Bronchial epithelial cell (primary cell): ENCODE data around the gene SORCS2. TPM values are rescaled to one million over a fixed set of nuclear protein-coding genes. Genes with fewer than 3 reads are reported as not detected.

Experiments
- DNase-seq: peaks from one replicate; pipeline ENCODE4 v3.0.0-alpha.2; 2010; ENCODE audit warnings: low read depth
- FAIRE-seq: peaks from 2 replicates; lab custom pipeline; 2011; peaks lifted over from hg19 to GRCh38; lab: Jason Lieb, UNC
- H3K27me3 ChIP-seq: 2 replicates; pipeline ENCODE4 v1.5.1; 2011; ENCODE audit warnings: low read length; ENCODE audit not compliant: control insufficient read depth, insufficient read depth
- H3K36me3 ChIP-seq: 2 replicates; pipeline ENCODE4 v1.5.1; 2011; ENCODE audit warnings: low read length; ENCODE audit not compliant: control insufficient read depth, insufficient read depth
- H3K4me3 ChIP-seq: 2 replicates; pipeline ENCODE4 v1.5.1; 2011; ENCODE audit warnings: mild to moderate bottlenecking, low read depth, low read length, control low read depth
- CTCF ChIP-seq: IDR thresholded peaks from 2 replicates; pipeline ENCODE4 v1.5.1; 2011; ENCODE audit warnings: mild to moderate bottlenecking, moderate library complexity, low read length, control low read depth, inconsistent platforms; ENCODE audit not compliant: insufficient read depth, severe bottlenecking
- total RNA-seq: library from RNA; depleted of rRNA; stranded (reverse); fragments of >200 nt; gene quantifications from 2 replicates; pipeline ENCODE4 v1.2.1, GENCODE V29; 2014

Gene SORCS2
- total RNA-seq, 1 donor from 2014 or later, result under 0.01 TPM

DNA sequence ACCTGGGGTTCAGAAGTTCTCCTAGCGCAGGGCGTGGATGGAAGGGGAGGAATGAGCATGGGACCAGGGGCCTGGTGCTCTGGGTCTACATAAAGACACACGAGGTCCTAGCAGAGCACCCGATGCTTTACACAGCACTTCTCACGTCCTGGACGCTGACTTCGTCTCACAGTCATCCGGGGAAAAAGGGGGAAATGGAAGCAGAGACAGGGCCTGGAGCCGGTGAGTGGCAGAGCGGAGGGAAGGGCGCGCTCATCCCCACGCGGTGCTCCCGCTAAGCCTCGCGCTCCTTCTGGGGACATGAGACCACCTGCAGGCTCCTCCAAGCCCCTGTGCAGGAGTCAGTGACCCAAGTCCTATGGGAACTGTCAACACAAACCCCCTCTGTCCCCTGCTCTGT, 589.7 kb downstream of the SORCS2 start:
- DNase-seq (no peak), FAIRE-seq (no peak)
- Histone ChIP-seq H3K36me3 (peaks cover 27% of the 10 kb centered on the region), H3K4me3 (no peak overlapping the region), H3K27me3 (no peaks in the 10 kb centered on the region)
- no peak for TF ChIP-seq CTCF

GRCh38 chr4:7782783-7783182, 590.4 kb downstream of the SORCS2 start:
- no peak for TF ChIP-seq CTCF
- no peak for FAIRE-seq
- no peak for DNase-seq
- peaks cover 26% of the 10 kb centered on the region for H3K36me3 ChIP-seq
- H3K4me3 ChIP-seq, result no peak overlapping the region
- H3K27me3 ChIP-seq, result no peaks in the 10 kb centered on the region

- FAIRE-seq (no peak), DNase-seq (no peak)
- Histone ChIP-seq H3K36me3 (peaks cover 22% of the 10 kb centered on the region), H3K4me3 (no peak overlapping the region), H3K27me3 (no peaks in the 10 kb centered on the region)
- no peak for TF ChIP-seq CTCF
These were observed 591.2 kb downstream of the SORCS2 start for GRCh38 chr4:7783541-7783940.

DNA sequence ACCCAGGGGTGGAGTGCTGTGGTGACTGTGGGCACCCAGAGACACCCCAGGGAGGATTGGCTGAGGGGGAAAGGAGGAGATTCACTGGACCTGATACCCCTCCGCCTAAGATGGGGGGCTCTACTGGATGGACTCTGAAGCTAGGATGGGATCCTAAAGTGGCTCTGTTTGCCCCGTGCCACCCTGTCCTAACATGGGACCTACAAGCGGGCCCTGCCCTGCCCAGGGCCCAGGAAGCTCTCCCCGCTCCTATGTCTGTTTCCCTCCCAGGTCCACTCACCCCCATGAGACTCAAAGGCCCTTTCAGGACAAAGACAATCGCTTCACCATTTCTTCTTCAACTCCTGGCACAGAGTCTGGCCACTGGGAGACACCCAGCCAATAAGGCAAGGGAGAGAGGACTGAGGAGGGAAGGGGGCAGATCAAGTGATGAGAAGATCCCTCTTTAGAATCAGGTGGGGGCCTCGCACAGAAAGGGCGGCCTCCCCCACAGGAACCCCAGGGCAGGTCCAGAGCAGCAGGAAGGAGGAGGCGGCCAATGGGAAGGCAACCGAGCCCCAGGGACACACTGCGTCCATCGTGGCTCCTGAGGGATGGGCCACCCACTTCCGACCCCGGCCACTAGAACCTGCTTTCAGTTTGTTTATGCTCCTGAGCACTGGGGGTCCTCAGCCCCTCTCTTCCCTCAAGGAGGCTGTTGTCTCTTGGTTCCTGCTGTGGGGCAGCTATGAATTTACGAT, 592.0 kb downstream of the SORCS2 start:
- FAIRE-seq (no peak), DNase-seq (no peak)
- H3K36me3 ChIP-seq, result peaks cover 22% of the 10 kb centered on the region
- H3K27me3 ChIP-seq, result no peaks in the 10 kb centered on the region
- no peak for TF ChIP-seq CTCF
- H3K4me3 ChIP-seq, result no peak overlapping the region

DNA sequence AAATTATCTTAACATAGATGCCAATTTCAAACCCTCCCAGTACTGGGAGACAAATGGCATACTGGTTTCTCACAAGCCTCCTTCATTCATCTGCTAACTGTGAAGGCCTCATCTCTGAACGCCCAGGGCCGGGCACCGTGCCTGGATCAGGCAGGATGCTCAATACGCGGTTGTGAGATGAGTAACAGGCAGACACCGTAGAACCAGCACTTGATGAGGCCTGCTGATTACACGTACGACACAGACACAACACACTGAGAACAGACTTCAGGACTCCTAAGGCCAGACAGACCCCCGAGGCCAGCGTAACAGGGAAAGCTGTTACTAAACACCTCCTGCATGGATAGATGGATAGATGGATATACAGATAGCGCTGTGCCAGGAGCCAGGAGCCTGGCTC, 592.7 kb downstream of the SORCS2 start:
- Histone ChIP-seq H3K36me3 (peaks cover 21% of the 10 kb centered on the region), H3K4me3 (no peak overlapping the region), H3K27me3 (no peaks in the 10 kb centered on the region)
- no peak for TF ChIP-seq CTCF
- FAIRE-seq, result no peak
- no peak for DNase-seq

GRCh38 chr4:7786040-7786439, 593.7 kb downstream of the SORCS2 start:
- Histone ChIP-seq H3K27me3 (no peaks in the 10 kb centered on the region), H3K4me3 (no peak overlapping the region), H3K36me3 (peaks cover 20% of the 10 kb centered on the region)
- no peak for TF ChIP-seq CTCF
- FAIRE-seq, result no peak
- no peak for DNase-seq
